B cell (primary cell): ENCODE data around the gene SDHAF4. TPM values are rescaled to one million over a fixed set of nuclear protein-coding genes. Genes with fewer than 3 reads are reported as not detected.

Experiments
- ATAC-seq: fragments of 200-7000 bp; cut with Tn5 transposase; one replicate; pipeline ENCODE4 v1.10.0; 2021; ENCODE audit warnings: low read depth, mild to moderate bottlenecking, moderate number of reproducible peaks, moderate library complexity
- CTCF ChIA-PET: fragments of 350-600 bp; sonication (Branson Sonifier 250); formaldehyde crosslinking; loops from one replicate; lab custom pipeline; 2021; ENCODE audit warnings: antibody characterized with exemption, inconsistent platforms; lab: Charles Lee
- POLR2A ChIA-PET: fragments of 350-600 bp; sonication (Branson Sonifier 250); formaldehyde crosslinking; loops from one replicate; lab custom pipeline; 2021; ENCODE audit warnings: antibody characterized with exemption; lab: Charles Lee
- DNase-seq: peaks from one replicate; pipeline ENCODE4 v3.0.0; 2013
- H2AFZ ChIP-seq: 2 replicates; pipeline ENCODE4 v1.6.1; 2012; ENCODE audit warnings: mild to moderate bottlenecking, low read depth, low read length; ENCODE audit not compliant: insufficient read depth, poor library complexity, severe bottlenecking
- H3K27ac ChIP-seq, 2 donors: 1 replicate in 1 of 2; 2 replicates in 1 of 2; pipeline ENCODE4 v1.5.1; 2012 to 2013; ENCODE audit warnings: low read length in 2 of 2, mild to moderate bottlenecking in 2 of 2, moderate library complexity in 1 of 2
- H3K27me3 ChIP-seq, 4 experiments: fragments of 200-600 bp in 1 of 4; sonication (generic) in 1 of 4; replicated peaks in 1 of 4; 1 replicate in 2 of 4; 2 replicates in 2 of 4; pipeline versions ENCODE4 v1.6.1 to v1.7.0; 2013 to 2016; ENCODE audit warnings: low read length in 3 of 4, mild to moderate bottlenecking in 2 of 4, mixed read lengths in 1 of 4, moderate library complexity in 1 of 4; ENCODE audit not compliant: insufficient read depth in 4 of 4, control insufficient read depth in 3 of 4; ENCODE audit errors: control extremely low read depth in 1 of 4
- H3K36me3 ChIP-seq, 2 experiments: replicated peaks in 1 of 2; 1 replicate in 1 of 2; 2 replicates in 1 of 2; pipeline versions ENCODE4 v1.6.1 to v1.7.1; 2013; ENCODE audit warnings: low read length in 1 of 2; ENCODE audit not compliant: insufficient read depth in 2 of 2, control insufficient read depth in 1 of 2; ENCODE audit errors: control extremely low read depth in 1 of 2, extremely low read depth in 1 of 2
- H3K4me1 ChIP-seq, 2 donors: fragments of 200-600 bp in 1 of 2; sonication (generic) in 1 of 2; 1 replicate in 1 of 2; 2 replicates in 1 of 2; pipeline versions ENCODE4 v1.5.1 to v1.6.1; 2013 to 2017; ENCODE audit warnings: low read length in 2 of 2; ENCODE audit not compliant: control insufficient read depth in 2 of 2, insufficient read depth in 2 of 2
- H3K4me2 ChIP-seq: replicated peaks from 2 replicates; pipeline ENCODE3; 2012; ENCODE audit warnings: mild to moderate bottlenecking, low read depth, low read length; ENCODE audit not compliant: poor library complexity, severe bottlenecking
- H3K4me3 ChIP-seq, 5 experiments: fragments of 200-600 bp in 1 of 5; sonication (generic) in 1 of 5; 1 replicate in 3 of 5; 2 replicates in 2 of 5; pipeline versions ENCODE4 v1.5.1 to v1.7.0; 2011 to 2016; ENCODE audit warnings: low read length in 4 of 5, mild to moderate bottlenecking in 4 of 5, low read depth in 2 of 5, control low read depth in 1 of 5, moderate library complexity in 1 of 5; ENCODE audit not compliant: insufficient read depth in 1 of 5; ENCODE audit errors: control extremely low read depth in 1 of 5, extremely low read depth in 1 of 5
- H3K79me2 ChIP-seq: fragments of 200-600 bp; sonication (generic); one replicate; pipeline ENCODE4 v1.6.0; 2016; ENCODE audit warnings: low read length; ENCODE audit not compliant: control insufficient read depth, insufficient read depth
- H3K9ac ChIP-seq: fragments of 200-600 bp; sonication (generic); 2 replicates; pipeline ENCODE4 v1.6.1; 2017; ENCODE audit warnings: mild to moderate bottlenecking, low read length, moderate library complexity
- H3K9me3 ChIP-seq, 3 donors: one replicate each; pipeline versions ENCODE4 v1.6.1 to v1.7.1; 2013; ENCODE audit warnings: low read length in 2 of 3; ENCODE audit not compliant: control insufficient read depth in 2 of 3, insufficient read depth in 1 of 3; ENCODE audit errors: control extremely low read depth in 1 of 3
- H4K20me1 ChIP-seq: 2 replicates; pipeline ENCODE4 v1.6.0; 2012; ENCODE audit warnings: mild to moderate bottlenecking, low read length; ENCODE audit not compliant: insufficient read depth, control insufficient read depth, poor library complexity, severe bottlenecking
- H3K27ac Mint-ChIP-seq: one replicate; pipeline ENCODE4 v1.8.0; 2021; ENCODE audit warnings: mixed read lengths
- H3K27me3 Mint-ChIP-seq: one replicate; pipeline ENCODE4 v1.8.0; 2021; ENCODE audit warnings: mixed read lengths
- H3K4me1 Mint-ChIP-seq: one replicate; pipeline ENCODE4 v1.8.0; 2021; ENCODE audit warnings: mixed read lengths
- H3K4me3 Mint-ChIP-seq: one replicate; pipeline ENCODE4 v1.8.0; 2021; ENCODE audit warnings: mixed read lengths
- H3K9me3 Mint-ChIP-seq: one replicate; pipeline ENCODE4 v1.8.0; 2022; ENCODE audit warnings: mixed read lengths; ENCODE audit not compliant: insufficient read depth
- CTCF ChIP-seq: fragments of 200-600 bp; IDR thresholded peaks from one replicate; pipeline ENCODE4 v1.8.0; 2022; ENCODE audit warnings: antibody characterized with exemption, mild to moderate bottlenecking
- EZH2 ChIP-seq: IDR thresholded peaks from 2 replicates; pipeline ENCODE4 v1.6.1; 2012; ENCODE audit warnings: borderline replicate concordance, low read depth, mild to moderate bottlenecking, moderate library complexity, low read length; ENCODE audit not compliant: insufficient read depth, poor library complexity, severe bottlenecking
- WGBS: methylation state at CpG from one replicate; pipeline ENCODE4 v1.1.5; 2013; ENCODE audit warnings: missing lambda C conversion rate; ENCODE audit not compliant: insufficient coverage; 5-methylcytosine and 5-hydroxymethylcytosine counted together
- intact Hi-C: fragments of 100-400 bp; cut with micrococcal nuclease; formaldehyde crosslinking; loops from one replicate; pipeline ENCODE4 v1.10.0; 2022
- polyA plus RNA-seq: library from polyadenylated mRNA; depleted of rRNA; stranded (reverse); fragments of >200 nt; gene quantifications from 2 replicates; pipeline ENCODE4 v1.2.3, GENCODE V29; 2012
- total RNA-seq, 2 donors: library from RNA; stranded (reverse); fragments of 120-200 nt in 1 of 2; gene quantifications; 1 replicate in 1 of 2; 2 replicates in 1 of 2; pipeline versions ENCODE4 v1.2.3 to v1.2.4, GENCODE V29; 2013 to 2022

Gene SDHAF4
- total and polyA plus RNA-seq, 2 donors (not counting 1 experiment from before 2014, with no cell fraction given): 3.8 to 15.4 TPM

DNA sequence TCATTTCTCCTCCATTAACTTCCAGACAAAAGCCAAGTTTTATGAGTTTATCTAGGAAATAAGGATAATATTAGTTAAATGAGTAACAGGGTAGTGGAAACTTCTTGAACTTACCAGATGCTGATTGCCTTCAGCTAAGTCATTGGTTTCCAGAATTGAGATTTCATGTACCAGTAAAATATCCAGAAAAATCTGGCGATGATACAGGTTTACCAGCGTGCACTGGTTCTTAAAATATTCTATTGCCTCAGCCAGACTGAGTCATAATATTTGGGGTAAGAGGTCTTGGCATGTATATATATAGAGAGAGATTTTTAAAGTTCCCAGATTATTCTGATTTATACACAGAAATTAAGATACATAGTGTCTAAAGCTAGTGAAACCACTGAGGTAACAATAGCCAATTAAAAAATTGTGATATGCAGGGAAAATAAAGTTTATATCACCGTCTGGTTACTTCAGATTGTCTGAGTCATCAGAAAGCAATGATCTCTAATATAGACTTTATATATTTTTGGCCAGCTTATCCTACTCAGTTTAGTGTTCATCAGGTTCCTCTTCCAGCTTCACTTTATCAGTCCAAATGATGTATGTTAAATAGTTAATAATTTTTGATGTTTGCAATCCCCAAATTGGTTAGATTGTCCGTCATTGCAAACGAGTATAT, 39.5 kb upstream of the SDHAF4 start:
- no peaks in the 10 kb centered on the region for H3K79me2 ChIP-seq
- DNase-seq: no peak
- TF ChIP-seq CTCF: no peak
- no peak for TF ChIP-seq EZH2
- intact Hi-C loops: no loop called here
- H3K27ac ChIP-seq: no peak overlapping the region
- H3K4me2 ChIP-seq: no peak overlapping the region
- CTCF ChIA-PET: interaction anchor here (0.7 to 1.3 kb wide), 2 partner anchors 20 to 160 kb away, joined by 3 to 4 read pairs; no protein-coding TSS in a partner anchor
- H3K36me3 ChIP-seq: no peaks in the 10 kb centered on the region
- no peak overlapping the region for H3K27ac Mint-ChIP-seq
- no peak overlapping the region for H3K4me3 Mint-ChIP-seq
- H3K4me1 Mint-ChIP-seq: no peaks in the 10 kb centered on the region
- no peaks in the 10 kb centered on the region for H4K20me1 ChIP-seq
- no peaks in the 10 kb centered on the region for H3K27me3 ChIP-seq
- no peaks in the 10 kb centered on the region for H3K9me3 Mint-ChIP-seq
- no peak overlapping the region for H2AFZ ChIP-seq
- POLR2A ChIA-PET: no interaction called here
- ATAC-seq: no peak
- no peak overlapping the region for H3K9ac ChIP-seq
- H3K9me3 ChIP-seq: no peaks in the 10 kb centered on the region
- H3K4me3 ChIP-seq: no peak overlapping the region
- no peaks in the 10 kb centered on the region for H3K4me1 ChIP-seq
- WGBS: 100% methylated on average over 1 of the region's 5 CpGs
- no peaks in the 10 kb centered on the region for H3K27me3 Mint-ChIP-seq

DNA sequence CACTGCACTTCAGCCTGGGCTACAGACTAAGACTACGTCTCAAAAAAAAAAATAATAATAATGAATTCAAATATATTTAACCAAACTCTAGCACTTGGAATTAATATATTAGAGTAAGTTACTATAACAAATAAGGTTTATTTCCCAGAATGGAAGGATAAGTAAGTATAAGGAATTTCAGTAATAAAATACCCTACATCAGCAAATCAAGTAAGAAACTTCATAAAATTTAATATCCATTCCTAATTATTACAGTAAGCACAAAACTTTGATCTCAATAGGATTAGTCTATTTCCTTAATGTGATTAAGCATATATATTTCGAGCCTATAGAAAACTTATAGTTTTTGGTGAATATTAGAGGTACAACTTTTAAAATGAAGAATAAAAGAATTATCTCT, 36.7 kb upstream of the SDHAF4 start:
- ATAC-seq (no peak), DNase-seq (no peak)
- intact Hi-C loops: no loop called here
- no peaks in the 10 kb centered on the region for H3K4me1 ChIP-seq
- no peak overlapping the region for H3K4me3 ChIP-seq
- no peaks in the 10 kb centered on the region for H3K27me3 ChIP-seq
- WGBS: no CpG with 5 or more reads among the region's 2 CpGs
- no peaks in the 10 kb centered on the region for H3K79me2 ChIP-seq
- Mint-ChIP-seq H3K9me3 (no peaks in the 10 kb centered on the region), H3K4me3 (no peak overlapping the region), H3K4me1 (no peaks in the 10 kb centered on the region), H3K27me3 (no peaks in the 10 kb centered on the region), H3K27ac (no peak overlapping the region)
- peaks cover under 1 to 4% of the 10 kb centered on the region in 2 experiments for H3K36me3 ChIP-seq
- TF ChIP-seq EZH2: no peak
- TF ChIP-seq CTCF: no peak
- H2AFZ ChIP-seq: no peak overlapping the region
- ChIA-PET CTCF (no interaction called here), POLR2A (no interaction called here)
- H3K4me2 ChIP-seq: no peak overlapping the region
- H3K27ac ChIP-seq: no peak overlapping the region
- no peaks in the 10 kb centered on the region for H4K20me1 ChIP-seq
- H3K9me3 ChIP-seq: no peaks in the 10 kb centered on the region
- H3K9ac ChIP-seq: no peak overlapping the region
